Stomach smooth muscle (tissue), 2 donors: ENCODE measurements around the gene CLEC2D.
A peak's percentile ranks its signal among the peaks of the same experiment; 100 is the strongest.
"Not testable (repeated sequence)": the region's sequence is repeated elsewhere in the genome, so short reads cannot be mapped to it uniquely, and the experiment has no call there.

ENCODE experiments used
- H3K27ac ChIP-seq: one replicate; pipeline ENCODE4 v1.7.0; 2013; ENCODE audit warnings: mild to moderate bottlenecking, low read length, inconsistent platforms
- H3K27me3 ChIP-seq, 2 donors: one replicate each; pipeline ENCODE4 v1.7.0; 2013; ENCODE audit warnings: low read length in 2 of 2; ENCODE audit not compliant: insufficient read depth in 2 of 2, control insufficient read depth in 1 of 2
- H3K36me3 ChIP-seq, 2 donors: one replicate each; pipeline ENCODE4 v1.7.0; 2013; ENCODE audit warnings: low read length in 2 of 2; ENCODE audit not compliant: control insufficient read depth in 2 of 2, insufficient read depth in 2 of 2
- H3K4me1 ChIP-seq: one replicate; pipeline ENCODE4 v1.7.0; 2013; ENCODE audit warnings: low read length; ENCODE audit not compliant: control insufficient read depth, insufficient read depth
- H3K4me3 ChIP-seq, 2 donors: one replicate each; pipeline ENCODE4 v1.7.0; 2013; ENCODE audit warnings: low read length in 2 of 2
- H3K9ac ChIP-seq, 2 donors: one replicate each; pipeline ENCODE4 v1.7.0; 2013; ENCODE audit warnings: low read length in 2 of 2, mild to moderate bottlenecking in 1 of 2
- H3K9me3 ChIP-seq, 2 donors: one replicate each; pipeline ENCODE4 v1.7.0; 2013; ENCODE audit warnings: low read length in 2 of 2; ENCODE audit not compliant: control insufficient read depth in 2 of 2
- donor health status: healthy.
- donor health status: Pancreatic carcinoma.

Gene CLEC2D

DNA sequence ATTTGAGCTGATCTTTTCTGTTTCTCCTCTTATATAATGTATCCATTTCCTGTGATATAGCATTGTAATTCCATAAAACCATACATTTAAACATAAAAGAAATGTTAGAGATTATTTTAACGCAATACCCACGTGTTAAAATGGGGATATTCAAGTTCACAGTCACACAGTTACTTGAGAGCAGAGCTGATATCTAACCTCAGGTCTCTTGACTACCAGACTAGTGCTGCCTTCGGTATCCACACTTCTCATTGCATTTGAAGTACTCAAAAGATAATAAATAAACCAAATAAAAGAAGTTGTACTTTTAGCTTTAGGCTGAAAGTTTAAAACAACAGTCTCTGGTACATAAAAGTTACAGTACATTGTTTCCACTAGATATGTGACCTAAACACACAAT is 60.5 kb downstream of the CLEC2D start:
- no peak overlapping the region for H3K27ac ChIP-seq
- H3K4me3 ChIP-seq: no peak overlapping the region
- H3K27me3 ChIP-seq: no peaks in the 10 kb centered on the region
- H3K36me3 ChIP-seq: no peaks in the 10 kb centered on the region
- H3K9me3 ChIP-seq: no peaks in the 10 kb centered on the region
- no peak overlapping the region for H3K9ac ChIP-seq
- no peaks in the 10 kb centered on the region for H3K4me1 ChIP-seq

DNA sequence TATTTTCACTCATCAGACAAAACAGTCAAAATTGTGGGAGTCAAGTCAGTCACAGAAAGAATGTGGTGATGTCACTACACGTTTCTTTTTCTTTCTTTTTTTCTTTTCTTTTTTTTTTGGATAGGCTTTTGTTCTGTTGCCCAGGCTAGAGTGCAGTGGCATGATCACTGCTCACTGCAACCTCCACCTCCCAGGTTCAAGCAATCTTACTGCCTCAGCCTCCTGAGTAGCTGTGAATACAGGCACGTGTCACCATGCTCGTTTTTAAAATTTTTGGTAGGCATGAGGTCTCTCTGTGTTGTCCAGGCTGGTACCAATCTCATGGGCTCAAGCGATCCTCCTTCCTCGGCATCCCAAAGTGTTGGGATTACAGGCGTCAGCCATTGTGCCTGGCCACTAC is 61.1 kb downstream of the CLEC2D start:
- H3K9ac ChIP-seq: no peak overlapping the region
- H3K27ac ChIP-seq: no peak overlapping the region
- no peak overlapping the region for H3K4me3 ChIP-seq
- H3K36me3 ChIP-seq: no peaks in the 10 kb centered on the region
- H3K4me1 ChIP-seq: no peaks in the 10 kb centered on the region
- no peaks in the 10 kb centered on the region for H3K27me3 ChIP-seq
- H3K9me3 ChIP-seq: no peaks in the 10 kb centered on the region

DNA sequence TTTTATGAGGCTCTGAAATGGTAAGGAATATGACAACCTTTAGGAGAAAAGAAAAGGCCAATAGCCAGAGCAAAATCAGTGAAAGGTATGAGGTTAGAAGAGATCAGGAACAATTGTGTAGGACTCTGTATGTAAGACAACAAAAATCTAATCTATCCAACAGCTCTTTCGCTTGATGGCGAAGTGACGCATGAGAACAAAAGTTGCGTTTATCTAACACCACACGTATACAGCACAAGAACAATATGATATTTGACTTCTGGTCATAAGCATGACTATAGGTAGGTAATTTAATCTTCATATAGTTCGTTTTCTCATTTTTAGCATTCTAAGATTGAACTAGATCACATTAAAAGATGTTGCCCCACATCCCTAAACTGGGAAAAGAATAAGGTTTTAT is 61.9 kb downstream of the CLEC2D start:
- Histone ChIP-seq H3K9ac (no peak overlapping the region), H3K27me3 (no peaks in the 10 kb centered on the region), H3K27ac (no peak overlapping the region), H3K4me3 (no peak overlapping the region), H3K9me3 (no peaks in the 10 kb centered on the region), H3K4me1 (no peaks in the 10 kb centered on the region), H3K36me3 (no peaks in the 10 kb centered on the region)

DNA sequence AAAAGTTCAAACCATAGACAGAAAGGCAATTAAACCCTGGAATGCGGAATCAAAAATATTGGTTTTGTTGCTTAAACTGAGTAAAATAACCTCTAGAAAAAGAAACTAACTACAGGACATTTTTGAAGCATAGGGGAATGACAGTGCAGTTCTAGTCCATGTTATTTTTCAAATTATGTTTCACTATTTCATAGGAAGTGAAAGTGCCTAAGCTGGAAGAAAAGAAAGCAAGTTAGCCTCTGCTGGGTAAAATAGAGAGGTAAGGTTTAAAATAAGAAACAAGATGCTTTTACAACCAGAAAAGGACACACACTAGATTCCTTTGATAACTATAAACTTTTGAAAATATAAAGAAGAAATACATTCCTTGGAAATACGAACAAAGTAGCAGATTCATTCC is 62.3 kb downstream of the CLEC2D start:
- H3K36me3 ChIP-seq: no peaks in the 10 kb centered on the region
- no peaks in the 10 kb centered on the region for H3K4me1 ChIP-seq
- H3K9me3 ChIP-seq: no peaks in the 10 kb centered on the region
- H3K4me3 ChIP-seq: no peak overlapping the region
- H3K9ac ChIP-seq: no peak overlapping the region
- H3K27ac ChIP-seq: no peak overlapping the region
- no peaks in the 10 kb centered on the region for H3K27me3 ChIP-seq

DNA sequence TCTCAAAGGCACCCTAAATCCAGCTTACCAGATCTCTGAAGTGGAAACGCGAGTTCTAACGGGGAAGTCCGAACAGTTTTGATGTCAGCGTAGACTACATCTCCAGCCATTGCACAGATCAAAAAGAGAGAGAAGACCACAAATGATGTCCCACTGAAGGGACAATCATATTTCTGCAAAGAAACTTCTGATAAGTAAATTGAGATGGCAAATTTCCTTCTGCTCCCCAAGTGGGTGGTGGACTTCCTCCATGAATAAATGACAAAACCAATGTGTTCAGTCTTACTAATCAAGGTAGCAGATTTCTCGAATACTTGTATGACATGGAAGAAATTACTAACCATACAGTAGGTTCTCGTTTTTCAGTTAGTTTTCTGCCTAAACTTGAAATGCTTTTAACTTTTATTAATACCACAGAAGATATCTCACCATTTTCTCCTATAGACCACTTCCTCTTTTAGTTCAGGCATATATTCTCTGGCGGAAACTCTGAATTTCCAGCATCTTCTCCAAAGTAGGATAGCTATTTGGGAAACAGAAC is 63.5 kb downstream of the CLEC2D start, which contains the start of gene CLECL1:
Gene CLECL1, minus strand, starts transcription at position 177 of the 541 bp plus-strand sequence.
- H3K9me3 ChIP-seq: no peaks in the 10 kb centered on the region
- no peak within 1 kb of the TSS for H3K9ac ChIP-seq
- H3K27me3 ChIP-seq: no peaks in the 10 kb centered on the region
- H3K36me3 ChIP-seq: no peaks in the 10 kb centered on the region
- H3K4me1 ChIP-seq: no peaks in the 10 kb centered on the region
- H3K4me3 ChIP-seq: no peak within 1 kb of the TSS
- no peak within 1 kb of the TSS for H3K27ac ChIP-seq

DNA sequence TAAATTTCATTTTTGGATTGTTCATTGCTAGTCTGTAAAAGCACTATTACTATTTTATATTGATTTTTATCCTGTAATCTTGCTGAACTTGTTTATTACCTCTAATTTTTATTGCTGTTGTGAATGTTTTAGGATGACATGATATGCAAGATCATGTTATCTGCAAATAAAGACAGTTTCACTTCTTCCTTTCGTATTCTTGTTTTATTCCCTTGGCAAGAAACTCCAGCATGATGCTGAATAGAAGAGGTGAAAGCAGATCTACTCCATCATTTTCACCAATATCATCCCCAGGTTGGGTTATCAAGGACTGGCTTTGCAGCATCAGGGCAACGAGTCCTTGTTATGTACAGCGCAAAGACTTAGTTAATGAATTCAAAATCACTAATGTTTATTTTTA is 66.1 kb downstream of the CLEC2D start:
- H3K4me3 ChIP-seq: no peak overlapping the region
- no peaks in the 10 kb centered on the region for H3K4me1 ChIP-seq
- no peaks in the 10 kb centered on the region for H3K36me3 ChIP-seq
- H3K9me3 ChIP-seq: no peaks in the 10 kb centered on the region
- no peak overlapping the region for H3K9ac ChIP-seq
- H3K27ac ChIP-seq: no peak overlapping the region
- no peaks in the 10 kb centered on the region for H3K27me3 ChIP-seq

DNA sequence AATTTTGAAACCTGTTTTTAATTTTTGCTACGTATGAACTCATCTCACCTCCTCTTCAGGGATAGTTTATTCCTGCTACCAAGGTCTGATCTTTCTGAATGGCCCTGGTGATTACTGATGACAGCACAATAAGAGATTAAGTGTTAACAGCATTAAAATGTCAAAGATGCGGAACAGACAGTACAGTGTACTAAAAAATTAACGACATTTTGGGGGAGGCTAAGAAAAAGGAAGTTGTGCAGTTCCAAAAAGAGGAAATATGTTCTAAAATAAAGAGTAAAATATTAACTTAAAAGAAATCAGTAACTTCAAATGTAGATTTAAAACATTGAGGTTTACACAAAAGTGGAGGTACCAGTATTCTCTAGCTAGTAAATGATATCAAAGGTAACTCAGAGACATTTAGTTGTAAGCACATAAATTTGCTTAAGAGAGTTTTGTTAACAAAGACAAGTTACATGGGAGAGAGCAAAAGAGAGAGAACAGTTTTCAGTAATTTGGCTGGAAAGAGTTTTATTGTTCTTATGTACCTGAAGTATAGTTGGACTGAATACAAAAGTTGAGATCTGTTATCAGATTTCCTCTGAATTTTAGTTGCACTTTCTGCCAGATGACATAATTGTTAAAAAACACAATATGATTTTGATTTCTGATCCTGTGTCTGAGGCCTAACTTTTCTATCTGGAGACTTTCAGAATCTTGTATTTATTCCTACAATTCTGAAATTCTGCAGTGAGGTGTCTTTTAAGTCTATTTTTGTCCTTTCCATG is 67.6 kb downstream of the CLEC2D start:
- Histone ChIP-seq H3K9me3 (no peaks in the 10 kb centered on the region), H3K36me3 (no peaks in the 10 kb centered on the region), H3K4me1 (no peaks in the 10 kb centered on the region), H3K9ac (no peak overlapping the region), H3K27me3 (no peaks in the 10 kb centered on the region), H3K27ac (no peak overlapping the region), H3K4me3 (no peak overlapping the region)

DNA sequence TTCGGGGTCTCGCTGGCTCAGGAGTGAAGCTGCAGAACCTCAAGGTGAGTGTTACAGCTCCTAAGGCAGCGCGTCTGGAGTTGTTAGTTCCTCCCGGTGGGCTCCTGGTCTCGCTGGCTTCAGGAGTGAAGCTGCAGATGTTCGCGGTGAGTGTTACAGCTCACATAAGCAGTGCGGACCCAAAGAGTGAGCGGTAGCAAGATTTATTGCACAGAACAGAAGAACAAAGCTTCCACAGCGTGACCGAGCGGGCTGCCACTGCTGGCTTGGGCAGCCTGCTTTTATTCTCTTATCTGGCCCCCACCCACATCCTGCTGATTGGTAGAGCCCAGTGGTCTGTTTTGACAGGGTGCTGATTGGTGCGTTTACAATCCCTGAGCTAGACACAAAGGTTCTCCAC is 69.4 kb downstream of the CLEC2D start:
- not testable (repeated sequence) for H3K4me1 ChIP-seq, H3K27me3 ChIP-seq, H3K9ac ChIP-seq, H3K36me3 ChIP-seq, H3K27ac ChIP-seq, H3K9me3 ChIP-seq, H3K4me3 ChIP-seq

DNA sequence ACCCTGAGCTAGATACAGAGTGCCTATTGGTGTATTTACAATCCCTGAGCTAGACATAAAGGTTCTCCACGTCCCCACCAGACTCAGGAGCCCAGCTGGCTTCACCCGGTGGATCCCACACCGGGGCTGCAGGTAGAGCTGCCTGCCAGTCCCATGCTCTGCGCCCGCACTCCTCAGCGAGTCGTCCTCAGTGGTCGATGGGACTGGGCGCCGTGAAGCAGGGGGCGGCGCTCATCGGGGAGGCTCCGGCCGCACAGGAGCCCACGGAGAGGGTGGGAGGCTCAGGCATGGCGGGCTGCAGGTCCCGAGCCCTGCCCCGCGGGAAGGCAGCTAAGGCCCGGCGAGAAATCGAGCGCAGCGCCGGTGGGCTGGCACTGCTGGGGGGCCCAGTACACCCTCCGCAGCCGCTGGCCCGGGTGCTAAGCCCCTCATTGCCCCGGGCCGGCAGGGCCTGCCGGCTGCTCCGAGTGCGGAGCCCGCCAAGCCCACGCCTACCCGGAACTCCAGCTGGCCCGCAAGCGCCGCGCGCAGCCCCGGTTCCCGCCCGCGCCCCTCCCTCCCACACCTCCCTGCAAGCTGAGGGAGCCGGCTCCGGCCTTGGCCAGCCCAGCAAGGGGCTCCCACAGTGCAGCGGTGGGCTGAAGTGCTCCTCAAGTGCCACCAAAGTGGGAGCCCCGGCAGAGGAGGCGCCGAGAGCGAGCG is 70.0 kb downstream of the CLEC2D start:
- not testable (repeated sequence) for H3K9ac ChIP-seq, H3K36me3 ChIP-seq, H3K27ac ChIP-seq, H3K27me3 ChIP-seq, H3K9me3 ChIP-seq, H3K4me1 ChIP-seq
- peak overlapping the region in 1 of 2 donors; percentile 50 for H3K4me3 ChIP-seq

DNA sequence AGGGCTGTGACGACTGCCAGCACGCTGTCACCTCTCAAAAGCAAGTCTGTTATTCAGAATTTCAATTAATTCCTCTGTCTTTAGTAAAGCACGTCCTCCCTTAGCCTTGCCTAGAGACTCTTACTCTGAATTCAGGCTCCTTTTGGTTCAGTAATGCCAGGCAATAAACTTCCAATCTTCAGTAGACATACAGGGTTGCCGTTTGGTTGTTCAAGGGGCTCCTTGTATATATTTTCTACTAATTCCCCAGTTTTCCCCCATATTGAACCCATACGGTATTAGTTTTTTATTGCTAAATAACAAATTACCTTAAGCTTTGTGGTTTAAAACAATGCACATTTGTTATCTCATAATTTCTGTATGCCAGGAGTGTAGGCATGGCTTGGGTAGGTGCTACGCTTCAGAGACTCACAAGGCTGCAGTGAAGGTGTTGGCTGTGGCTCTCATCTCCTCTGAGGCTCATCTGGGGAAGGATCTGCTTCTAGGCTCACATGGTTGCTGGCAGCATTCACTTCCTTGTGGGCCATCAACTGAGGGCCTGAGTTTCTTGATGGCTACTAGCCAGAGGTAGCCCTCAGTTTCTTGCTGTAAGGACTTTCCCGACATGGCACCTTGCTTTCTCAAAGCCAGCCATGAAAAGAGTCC is 70.7 kb downstream of the CLEC2D start:
- no peaks in the 10 kb centered on the region for H3K36me3 ChIP-seq
- H3K4me1 ChIP-seq: no peaks in the 10 kb centered on the region
- H3K9me3 ChIP-seq: no peaks in the 10 kb centered on the region
- no peaks in the 10 kb centered on the region for H3K27me3 ChIP-seq
- no peak overlapping the region for H3K27ac ChIP-seq
- no peak overlapping the region for H3K9ac ChIP-seq
- H3K4me3 ChIP-seq: peak overlapping the region in 1 of 2 donors; percentile 50
